ENCODE data around the gene RBKS. TPM values are rescaled to one million over a fixed set of nuclear protein-coding genes. Genes with fewer than 3 reads are reported as not detected.
A peak's percentile ranks its signal among the peaks of the same experiment; 100 is the strongest.

Gene RBKS
- total RNA-seq, 1 donor from 2014 or later: 0.79 TPM

GRCh38 chr2:27736031-27736889, 153.9 kb downstream of the RBKS start:
- Mint-ChIP-seq H3K4me1 (peaks cover 5% of the 10 kb centered on the region), H3K27me3 (ENCODE audit: low read depth) (peaks cover 12% of the 10 kb centered on the region), H3K27ac (ENCODE audit: unreplicated experiment) (no peak overlapping the region), H3K9me3 (peaks cover 2% of the 10 kb centered on the region), H3K4me3 (peak overlapping the region; percentile 47), H3K36me3 (ENCODE audit: low read depth) (no peaks in the 10 kb centered on the region)
- DNase-seq (ENCODE audit: low read depth, low spot score): no peak
- TF ChIP-seq, protein P1, sequence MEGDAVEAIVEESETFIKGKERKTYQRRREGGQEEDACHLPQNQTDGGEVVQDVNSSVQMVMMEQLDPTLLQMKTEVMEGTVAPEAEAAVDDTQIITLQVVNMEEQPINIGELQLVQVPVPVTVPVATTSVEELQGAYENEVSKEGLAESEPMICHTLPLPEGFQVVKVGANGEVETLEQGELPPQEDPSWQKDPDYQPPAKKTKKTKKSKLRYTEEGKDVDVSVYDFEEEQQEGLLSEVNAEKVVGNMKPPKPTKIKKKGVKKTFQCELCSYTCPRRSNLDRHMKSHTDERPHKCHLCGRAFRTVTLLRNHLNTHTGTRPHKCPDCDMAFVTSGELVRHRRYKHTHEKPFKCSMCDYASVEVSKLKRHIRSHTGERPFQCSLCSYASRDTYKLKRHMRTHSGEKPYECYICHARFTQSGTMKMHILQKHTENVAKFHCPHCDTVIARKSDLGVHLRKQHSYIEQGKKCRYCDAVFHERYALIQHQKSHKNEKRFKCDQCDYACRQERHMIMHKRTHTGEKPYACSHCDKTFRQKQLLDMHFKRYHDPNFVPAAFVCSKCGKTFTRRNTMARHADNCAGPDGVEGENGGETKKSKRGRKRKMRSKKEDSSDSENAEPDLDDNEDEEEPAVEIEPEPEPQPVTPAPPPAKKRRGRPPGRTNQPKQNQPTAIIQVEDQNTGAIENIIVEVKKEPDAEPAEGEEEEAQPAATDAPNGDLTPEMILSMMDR (conservative IDR thresholded peaks at IDR 0.05): no peak

GRCh38 chr2:27735263-27735904, 154.8 kb downstream of the RBKS start:
- Mint-ChIP-seq H3K27ac (ENCODE audit: unreplicated experiment) (no peak overlapping the region), H3K4me1 (peaks cover 5% of the 10 kb centered on the region), H3K4me3 (peak overlapping the region; percentile 27), H3K27me3 (ENCODE audit: low read depth) (peaks cover 12% of the 10 kb centered on the region), H3K9me3 (no peaks in the 10 kb centered on the region), H3K36me3 (ENCODE audit: low read depth) (no peaks in the 10 kb centered on the region)
- DNase-seq (ENCODE audit: low read depth, low spot score): peak; percentile 26
- TF ChIP-seq, protein P1 (conservative IDR thresholded peaks at IDR 0.05): no peak

GRCh38 chr2:27734305-27734704, 155.9 kb downstream of the RBKS start:
- TF ChIP-seq, protein P1 (conservative IDR thresholded peaks at IDR 0.05): no peak
- Mint-ChIP-seq H3K4me1 (peaks cover 5% of the 10 kb centered on the region), H3K36me3 (ENCODE audit: low read depth) (no peaks in the 10 kb centered on the region), H3K27me3 (ENCODE audit: low read depth) (peaks cover 12% of the 10 kb centered on the region), H3K27ac (ENCODE audit: unreplicated experiment) (no peak overlapping the region), H3K9me3 (no peaks in the 10 kb centered on the region), H3K4me3 (no peak overlapping the region)
- no peak for DNase-seq (ENCODE audit: low read depth, low spot score)

Other genes starting within 250 kb of the RBKS start
- gene SUPT7L, start 226.8 kb downstream of the RBKS start, total RNA-seq: 32.4 and 33.8 TPM in 2 replicates
- gene SLC4A1AP, start 226.5 kb downstream of the RBKS start, total RNA-seq: 19.0 and 19.1 TPM in 2 replicates
- gene MRPL33, start 118.7 kb downstream of the RBKS start, total RNA-seq: 53.5 and 67.0 TPM in 2 replicates
- gene BABAM2, start 342 bp upstream of the RBKS start, total RNA-seq: 28.6 and 30.8 TPM in 2 replicates

Measured in neural crest cell (in vitro differentiated cells).